Trophoblast cell (in vitro differentiated cells and primary cell): Measurements from ENCODE around the gene TMEM140.

ENCODE experiments used
- DNase-seq, 2 donors: peaks; one replicate each; pipeline ENCODE4 v3.0.0-alpha.2; 2016
- H2AFZ ChIP-seq: 2 replicates; pipeline ENCODE4 v1.6.1; 2013; ENCODE audit warnings: low read length, moderate library complexity, mild to moderate bottlenecking; ENCODE audit not compliant: insufficient read depth, poor library complexity
- H2AK5ac ChIP-seq: 2 replicates; pipeline ENCODE4 v1.6.1; 2013; ENCODE audit warnings: mild to moderate bottlenecking, low read length
- H2BK120ac ChIP-seq: 2 replicates; pipeline ENCODE4 v1.6.1; 2013; ENCODE audit warnings: low read length, mild to moderate bottlenecking, moderate library complexity; ENCODE audit not compliant: insufficient read depth, poor library complexity
- H2BK12ac ChIP-seq: 2 replicates; pipeline ENCODE4 v1.6.1; 2013; ENCODE audit warnings: mild to moderate bottlenecking, low read length, moderate library complexity
- H2BK5ac ChIP-seq: 2 replicates; pipeline ENCODE4 v1.6.1; 2013; ENCODE audit warnings: low read length, low read depth, moderate library complexity, mild to moderate bottlenecking; ENCODE audit not compliant: poor library complexity
- H3K14ac ChIP-seq: 2 replicates; pipeline ENCODE4 v1.6.1; 2013; ENCODE audit warnings: mild to moderate bottlenecking, low read length
- H3K18ac ChIP-seq: 2 replicates; pipeline ENCODE4 v1.6.1; 2013; ENCODE audit warnings: mild to moderate bottlenecking, low read length
- H3K23ac ChIP-seq: 2 replicates; pipeline ENCODE4 v1.6.1; 2013; ENCODE audit warnings: low read length
- H3K27ac ChIP-seq: 2 replicates; pipeline ENCODE4 v1.5.1; 2013; ENCODE audit warnings: low read depth, mild to moderate bottlenecking, inconsistent platforms, low read length, moderate library complexity
- H3K27me3 ChIP-seq: 2 replicates; pipeline ENCODE4 v1.6.1; 2013; ENCODE audit warnings: inconsistent platforms, mild to moderate bottlenecking, low read length, moderate library complexity; ENCODE audit not compliant: insufficient read depth
- H3K36me3 ChIP-seq, 2 experiments: 1 replicate in 1 of 2; 2 replicates in 1 of 2; pipeline ENCODE4 v1.6.1; 2013; ENCODE audit warnings: low read length in 2 of 2, mild to moderate bottlenecking in 2 of 2, moderate library complexity in 1 of 2; ENCODE audit not compliant: insufficient read depth in 2 of 2, control insufficient read depth in 1 of 2
- H3K4ac ChIP-seq: 2 replicates; pipeline ENCODE4 v1.6.1; 2013; ENCODE audit warnings: low read depth, mild to moderate bottlenecking, low read length, moderate library complexity
- H3K4me1 ChIP-seq, 2 experiments: 1 replicate in 1 of 2; 2 replicates in 1 of 2; pipeline ENCODE4 v1.6.1; 2013; ENCODE audit warnings: low read length in 2 of 2, mild to moderate bottlenecking in 2 of 2, moderate library complexity in 1 of 2; ENCODE audit not compliant: insufficient read depth in 2 of 2, control insufficient read depth in 1 of 2
- H3K4me2 ChIP-seq: 2 replicates; pipeline ENCODE4 v1.6.1; 2013; ENCODE audit warnings: inconsistent platforms, mild to moderate bottlenecking, low read length, moderate library complexity
- H3K4me3 ChIP-seq: 2 replicates; pipeline ENCODE4 v1.5.1; 2013; ENCODE audit warnings: mild to moderate bottlenecking, low read depth, low read length, inconsistent platforms
- H3K79me1 ChIP-seq: one replicate; pipeline ENCODE4 v1.6.1; 2013; ENCODE audit warnings: low read length
- H3K79me2 ChIP-seq: 2 replicates; pipeline ENCODE4 v1.6.1; 2013; ENCODE audit warnings: low read length, mild to moderate bottlenecking; ENCODE audit not compliant: control insufficient read depth, insufficient read depth, poor library complexity
- H3K9ac ChIP-seq: 2 replicates; pipeline ENCODE4 v1.6.1; 2013; ENCODE audit warnings: mild to moderate bottlenecking, low read length
- H3K9me3 ChIP-seq: 2 replicates; pipeline ENCODE4 v1.6.1; 2013; ENCODE audit warnings: low read depth, mild to moderate bottlenecking, control low read depth, inconsistent platforms, low read length; ENCODE audit not compliant: insufficient read depth
- H4K12ac ChIP-seq: 2 replicates; pipeline ENCODE4 v1.6.1; 2013; ENCODE audit warnings: low read depth, mild to moderate bottlenecking, low read length, moderate library complexity
- H4K8ac ChIP-seq: 2 replicates; pipeline ENCODE4 v1.6.1; 2013; ENCODE audit warnings: low read depth, mild to moderate bottlenecking, low read length, moderate library complexity
- H4K91ac ChIP-seq: one replicate; pipeline ENCODE4 v1.6.1; 2013; ENCODE audit warnings: low read depth, mild to moderate bottlenecking, low read length, moderate library complexity
- WGBS: extraction: QIAGEN DNeasy Blood & Tissue Kit; methylation state at CpG from one replicate; pipeline ENCODE4 v1.1.7; 2013; ENCODE audit warnings: missing lambda C conversion rate; ENCODE audit not compliant: insufficient read length, insufficient coverage; ENCODE audit errors: extremely low coverage; 5-methylcytosine and 5-hydroxymethylcytosine counted together

The TMEM140 gene

DNA sequence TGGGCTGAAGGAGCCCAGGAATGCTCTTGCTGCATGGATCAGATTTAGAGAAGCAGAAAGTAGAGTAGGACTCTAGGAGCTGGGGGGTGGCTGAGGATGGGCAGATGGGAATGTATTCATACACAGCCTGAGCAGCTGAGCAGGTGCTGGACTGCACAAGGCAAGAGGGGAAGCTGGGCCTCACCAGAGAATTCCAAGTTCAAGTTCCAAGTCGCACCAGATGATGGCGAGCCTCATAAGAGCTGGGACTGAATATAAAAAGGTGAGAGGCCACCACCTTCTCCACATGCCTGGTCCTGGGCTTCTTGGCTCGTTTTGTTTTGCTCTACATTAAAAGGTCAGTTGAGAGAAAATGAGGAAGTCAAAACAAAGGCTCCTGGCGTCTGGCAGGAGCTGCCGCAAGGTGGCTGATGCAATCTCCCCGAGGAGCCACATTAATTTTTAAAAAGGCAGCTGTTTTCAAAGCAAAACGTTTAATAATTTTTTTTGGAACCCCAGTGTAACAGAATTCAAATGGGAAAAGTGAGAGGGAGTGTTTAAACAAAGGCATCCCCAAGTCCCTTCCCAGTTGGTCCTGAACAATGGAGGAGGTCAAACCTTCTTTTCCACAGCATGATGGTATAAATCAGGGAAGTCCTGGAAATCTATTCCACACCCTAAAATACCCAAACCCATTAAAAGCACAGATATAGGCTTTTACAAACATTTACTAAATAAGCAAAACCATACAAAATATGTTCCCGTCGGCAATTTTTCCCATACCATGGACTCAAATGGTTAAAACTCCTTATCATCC, 13.2 kb downstream of the TMEM140 start:
- Histone ChIP-seq H3K14ac (no peak overlapping the region), H3K9ac (no peak overlapping the region), H3K23ac (no peak overlapping the region), H4K91ac (no peak overlapping the region), H3K27me3 (no peaks in the 10 kb centered on the region), H2BK5ac (no peak overlapping the region), H2BK12ac (no peak overlapping the region), H3K4me1 (peaks cover 3 to 7% of the 10 kb centered on the region in 2 experiments), H2AK5ac (no peak overlapping the region), H3K36me3 (peaks cover 17 to 24% of the 10 kb centered on the region in 2 experiments), H3K4ac (no peak overlapping the region), H3K79me2 (no peaks in the 10 kb centered on the region), H3K9me3 (peaks cover 13% of the 10 kb centered on the region), H3K79me1 (no peaks in the 10 kb centered on the region), H2AFZ (no peak overlapping the region), H3K27ac (no peak overlapping the region), H3K4me2 (no peak overlapping the region), H4K12ac (no peak overlapping the region), H3K4me3 (no peak overlapping the region), H2BK120ac (no peak overlapping the region), H4K8ac (no peak overlapping the region), H3K18ac (no peak overlapping the region)
- DNase-seq, result peak in 1 of 2 donors; percentile 4
- no CpG with 5 or more reads among the region's 9 CpGs for WGBS

DNA sequence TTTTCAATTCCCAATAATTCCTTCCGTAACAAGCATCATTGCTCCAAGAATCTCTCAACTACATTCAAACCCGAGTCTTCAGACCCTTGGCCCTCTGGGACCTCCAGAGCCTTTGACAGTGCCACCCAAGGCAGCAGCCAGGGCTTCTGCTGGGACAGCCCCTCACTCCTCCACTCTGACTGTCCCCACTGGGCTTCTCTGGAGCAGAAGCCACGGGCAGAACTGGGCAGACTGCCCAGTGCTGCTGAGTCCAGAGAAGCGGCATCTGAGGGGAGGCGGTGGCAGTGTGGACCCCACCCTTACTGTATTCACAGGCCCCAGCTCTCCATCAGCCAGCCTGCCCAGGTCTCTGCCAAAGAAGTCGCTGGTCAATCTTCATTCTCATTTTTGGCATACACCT, 13.8 kb downstream of the TMEM140 start:
- H2AFZ ChIP-seq, result no peak overlapping the region
- no peak overlapping the region for H3K27ac ChIP-seq
- 100% methylated on average over 1 of the region's 6 CpGs for WGBS
- H3K18ac ChIP-seq, result no peak overlapping the region
- H3K9me3 ChIP-seq, result peaks cover 13% of the 10 kb centered on the region
- no peak overlapping the region for H2BK120ac ChIP-seq
- H3K79me2 ChIP-seq, result no peaks in the 10 kb centered on the region
- no peak overlapping the region for H3K4ac ChIP-seq
- no peaks in the 10 kb centered on the region for H3K79me1 ChIP-seq
- no peak overlapping the region for H2AK5ac ChIP-seq
- H4K8ac ChIP-seq, result no peak overlapping the region
- H3K14ac ChIP-seq, result no peak overlapping the region
- H3K4me3 ChIP-seq, result no peak overlapping the region
- H3K23ac ChIP-seq, result no peak overlapping the region
- no peak overlapping the region for H4K12ac ChIP-seq
- H3K36me3 ChIP-seq, result peaks cover 23 to 30% of the 10 kb centered on the region in 2 experiments
- H4K91ac ChIP-seq, result no peak overlapping the region
- no peaks in the 10 kb centered on the region for H3K27me3 ChIP-seq
- H3K9ac ChIP-seq, result no peak overlapping the region
- H3K4me2 ChIP-seq, result no peak overlapping the region
- H2BK5ac ChIP-seq, result no peak overlapping the region
- no peak for DNase-seq
- H2BK12ac ChIP-seq, result peak overlapping the region; percentile 11
- H3K4me1 ChIP-seq, result peaks cover 3 to 7% of the 10 kb centered on the region in 2 experiments

DNA sequence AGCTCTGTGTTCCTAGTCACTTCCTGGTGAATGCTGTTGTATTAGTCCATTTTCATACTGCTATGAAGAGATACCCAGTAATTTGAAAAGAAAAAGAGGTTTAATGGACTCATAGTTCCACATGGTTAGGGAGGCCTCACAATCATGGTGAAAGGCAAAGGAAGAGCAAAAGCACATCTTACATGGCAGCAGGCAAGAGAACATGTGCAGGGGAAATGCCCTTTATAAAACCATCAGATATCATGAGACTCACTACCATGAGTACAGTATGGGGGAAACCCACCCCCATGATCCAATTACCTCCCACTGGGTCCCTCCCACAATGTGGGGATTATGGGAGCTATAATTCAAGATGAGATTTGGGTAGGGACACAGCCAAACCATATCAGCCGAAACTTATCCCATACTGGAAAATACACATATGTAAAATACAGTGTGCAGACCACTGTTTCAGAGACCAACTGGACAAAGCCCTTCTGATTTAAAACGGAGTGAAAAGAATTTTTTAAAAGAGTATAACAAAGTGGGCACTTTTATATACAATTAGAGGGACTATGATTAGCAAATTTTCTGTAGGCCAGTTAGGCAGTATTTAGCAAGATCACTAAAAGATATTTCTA, 14.6 kb downstream of the TMEM140 start:
- no peak for DNase-seq
- Histone ChIP-seq H3K9me3 (peaks cover 10% of the 10 kb centered on the region), H3K79me1 (no peaks in the 10 kb centered on the region), H3K14ac (no peak overlapping the region), H4K91ac (no peak overlapping the region), H3K4me1 (peaks cover 3 to 7% of the 10 kb centered on the region in 2 experiments), H2BK120ac (no peak overlapping the region), H3K4me2 (no peak overlapping the region), H3K18ac (no peak overlapping the region), H3K4me3 (no peak overlapping the region), H4K12ac (no peak overlapping the region), H4K8ac (no peak overlapping the region), H3K27me3 (no peaks in the 10 kb centered on the region), H3K9ac (no peak overlapping the region), H2AFZ (no peak overlapping the region), H3K27ac (no peak overlapping the region), H2BK12ac (no peak overlapping the region), H3K23ac (no peak overlapping the region), H3K4ac (no peak overlapping the region), H3K36me3 (peaks cover 32 to 39% of the 10 kb centered on the region in 2 experiments), H2BK5ac (no peak overlapping the region), H3K79me2 (no peaks in the 10 kb centered on the region), H2AK5ac (no peak overlapping the region)
- no CpG with 5 or more reads among the region's 2 CpGs for WGBS

DNA sequence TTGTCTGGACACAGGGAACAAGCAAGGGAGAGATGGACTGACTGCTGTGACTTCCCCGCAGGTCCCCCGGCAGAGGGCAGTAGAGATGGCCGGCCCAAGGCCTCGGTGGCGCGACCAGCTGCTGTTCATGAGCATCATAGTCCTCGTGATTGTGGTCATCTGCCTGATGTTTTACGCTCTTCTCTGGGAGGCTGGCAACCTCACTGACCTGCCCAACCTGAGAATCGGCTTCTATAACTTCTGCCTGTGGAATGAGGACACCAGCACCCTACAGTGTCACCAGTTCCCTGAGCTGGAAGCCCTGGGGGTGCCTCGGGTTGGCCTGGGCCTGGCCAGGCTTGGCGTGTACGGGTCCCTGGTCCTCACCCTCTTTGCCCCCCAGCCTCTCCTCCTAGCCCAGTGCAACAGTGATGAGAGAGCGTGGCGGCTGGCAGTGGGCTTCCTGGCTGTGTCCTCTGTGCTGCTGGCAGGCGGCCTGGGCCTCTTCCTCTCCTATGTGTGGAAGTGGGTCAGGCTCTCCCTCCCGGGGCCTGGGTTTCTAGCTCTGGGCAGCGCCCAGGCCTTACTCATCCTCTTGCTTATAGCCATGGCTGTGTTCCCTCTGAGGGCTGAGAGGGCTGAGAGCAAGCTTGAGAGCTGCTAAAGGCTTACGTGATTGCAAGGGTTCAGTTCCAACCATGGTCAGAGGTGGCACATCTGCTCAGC, 16.6 kb downstream of the TMEM140 start:
- Histone ChIP-seq H3K4me2 (no peak overlapping the region), H3K27me3 (no peaks in the 10 kb centered on the region), H3K4ac (no peak overlapping the region), H3K4me1 (peaks cover 9 to 13% of the 10 kb centered on the region in 2 experiments), H3K4me3 (no peak overlapping the region), H2BK5ac (no peak overlapping the region), H3K79me2 (no peaks in the 10 kb centered on the region), H4K12ac (no peak overlapping the region), H3K9ac (no peak overlapping the region), H4K8ac (no peak overlapping the region), H2AK5ac (no peak overlapping the region), H4K91ac (no peak overlapping the region), H3K9me3 (peaks cover 6% of the 10 kb centered on the region), H3K79me1 (no peaks in the 10 kb centered on the region), H3K36me3 (peaks cover 43 to 46% of the 10 kb centered on the region in 2 experiments), H3K27ac (no peak overlapping the region), H3K18ac (no peak overlapping the region), H3K23ac (no peak overlapping the region), H2BK120ac (no peak overlapping the region), H2AFZ (no peak overlapping the region), H2BK12ac (no peak overlapping the region), H3K14ac (no peak overlapping the region)
- DNase-seq, result peak; percentile 83 to 89
- WGBS, result no CpG with 5 or more reads among the region's 18 CpGs
